Uterus (tissue), 2 donors: Measurements from ENCODE around the gene RPS6KA2.

Experiments
- CTCF ChIP-seq, 4 experiments: fragments of 200-600 bp in 2 of 4; fragments of 450-650 bp in 2 of 4; sonication (generic) in 2 of 4; IDR thresholded peaks; one replicate each; pipeline ENCODE4 v1.5.1; 2016 to 2019; ENCODE audit warnings: antibody characterized with exemption in 4 of 4, mild to moderate bottlenecking in 2 of 4, moderate library complexity in 1 of 4
- POLR2A ChIP-seq, 2 donors: fragments of 450-650 bp; IDR thresholded peaks; one replicate each; pipeline ENCODE4 v1.6.1; 2016; ENCODE audit warnings: antibody characterized with exemption in 2 of 2, mild to moderate bottlenecking in 1 of 2, moderate library complexity in 1 of 2

DNA sequence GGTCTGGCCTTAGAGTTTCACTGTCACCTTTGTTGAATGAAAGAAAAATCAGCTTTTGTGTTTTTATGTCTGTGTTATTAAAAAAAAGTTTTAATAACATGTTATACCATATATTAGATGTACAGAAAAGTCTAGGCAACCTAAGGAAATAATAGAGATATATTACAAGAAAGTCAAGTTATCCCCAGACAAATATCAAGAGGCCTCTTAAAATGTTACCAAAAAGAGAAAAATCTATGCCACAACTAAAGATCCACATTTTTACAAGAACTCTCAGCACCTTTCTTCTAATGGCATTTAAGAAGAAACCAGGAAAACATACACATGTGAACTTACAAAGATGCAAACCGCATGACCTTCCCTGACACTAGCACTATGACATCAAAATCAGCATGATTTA lies 67.4 kb downstream of the RPS6KA2 start:
- TF ChIP-seq POLR2A (IDR thresholded peaks at IDR 0.05) (no peak), CTCF (IDR thresholded peaks at IDR 0.05) (no peak)
